Posterior cingulate gyrus (tissue), 11 donors: ENCODE data around the gene OR2J3.
"Not testable (repeated sequence)": the region's sequence is repeated elsewhere in the genome, so short reads cannot be mapped to it uniquely, and the experiment has no call there.

Experiments
- DNase-seq, 10 donors: peaks; one replicate each; pipeline versions ENCODE4 v3.0.0 to v3.0.0-alpha.2; 2020 to 2021; ENCODE audit warnings: mixed read lengths in 3 of 10
- intact Hi-C: fragments of 100-400 bp; cut with DNase I; formaldehyde crosslinking; loops from one replicate; pipeline ENCODE4 v1.15.1; 2023

The OR2J3 gene

DNA sequence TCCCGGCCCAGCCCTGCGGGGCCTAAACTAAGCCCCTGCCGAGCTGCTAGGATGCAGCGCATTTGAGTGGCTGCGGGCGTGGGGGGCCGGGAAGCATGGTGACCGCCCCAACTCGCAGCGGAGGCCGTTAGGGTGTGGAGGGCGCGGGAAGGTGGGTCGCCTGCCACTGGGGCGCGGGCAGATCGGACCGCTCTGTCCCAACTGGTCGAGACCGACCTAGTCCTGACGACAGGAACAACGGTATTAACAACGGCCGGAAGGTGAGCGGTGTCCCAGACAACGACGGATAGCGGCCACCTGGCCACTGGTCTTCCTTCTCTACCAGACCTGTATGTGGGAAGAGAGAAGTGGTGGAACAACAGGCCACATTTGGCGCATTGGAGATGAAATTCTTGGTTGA lies 52.1 kb downstream of the OR2J3 start:
- DNase-seq, result peak in 1 of 10 donors; percentile 30

More for the DNA sequence above, 52.1 kb downstream of the OR2J3 start:
- intact Hi-C loops, result not testable (repeated sequence)
